ENCODE data around the gene NUDT16L1. TPM values are rescaled to one million over a fixed set of nuclear protein-coding genes. Genes with fewer than 3 reads are reported as not detected.

Gene NUDT16L1
- total RNA-seq, 2 experiments from 2014 or later = 22.3 to 25.6 TPM

DNA sequence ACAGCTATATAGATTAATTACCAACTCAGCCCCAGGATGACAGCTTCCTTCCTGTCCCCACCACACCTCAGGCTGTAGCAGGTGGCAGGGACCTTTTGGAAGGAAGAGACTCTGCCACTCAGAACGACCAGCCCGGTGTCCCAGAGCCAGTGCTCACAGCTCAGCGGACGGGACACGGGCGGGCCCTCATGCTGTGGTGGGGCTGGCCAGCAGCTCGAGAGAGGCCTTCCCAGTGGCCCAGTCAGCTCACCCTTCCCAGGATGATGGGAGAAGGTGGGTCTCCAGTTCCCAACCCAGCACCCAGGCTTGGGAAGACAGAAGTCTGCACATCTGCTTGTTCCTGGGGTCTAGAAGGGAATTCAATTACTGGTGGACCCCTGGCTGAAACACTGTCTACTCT lies 10.5 kb downstream of the NUDT16L1 start:
- CTCF ChIA-PET = interaction anchor here (1.3 kb wide), 1 partner anchor 22 kb away, joined by 4 read pairs; no protein-coding TSS in a partner anchor
- DNase-seq (no peak), ATAC-seq (no peak)
- H3K27ac Mint-ChIP-seq = no peak overlapping the region
- intact Hi-C loops (cut with micrococcal nuclease) = no loop called here
- no peak overlapping the region for H3K4me3 Mint-ChIP-seq
- TF ChIP-seq, protein P1, sequence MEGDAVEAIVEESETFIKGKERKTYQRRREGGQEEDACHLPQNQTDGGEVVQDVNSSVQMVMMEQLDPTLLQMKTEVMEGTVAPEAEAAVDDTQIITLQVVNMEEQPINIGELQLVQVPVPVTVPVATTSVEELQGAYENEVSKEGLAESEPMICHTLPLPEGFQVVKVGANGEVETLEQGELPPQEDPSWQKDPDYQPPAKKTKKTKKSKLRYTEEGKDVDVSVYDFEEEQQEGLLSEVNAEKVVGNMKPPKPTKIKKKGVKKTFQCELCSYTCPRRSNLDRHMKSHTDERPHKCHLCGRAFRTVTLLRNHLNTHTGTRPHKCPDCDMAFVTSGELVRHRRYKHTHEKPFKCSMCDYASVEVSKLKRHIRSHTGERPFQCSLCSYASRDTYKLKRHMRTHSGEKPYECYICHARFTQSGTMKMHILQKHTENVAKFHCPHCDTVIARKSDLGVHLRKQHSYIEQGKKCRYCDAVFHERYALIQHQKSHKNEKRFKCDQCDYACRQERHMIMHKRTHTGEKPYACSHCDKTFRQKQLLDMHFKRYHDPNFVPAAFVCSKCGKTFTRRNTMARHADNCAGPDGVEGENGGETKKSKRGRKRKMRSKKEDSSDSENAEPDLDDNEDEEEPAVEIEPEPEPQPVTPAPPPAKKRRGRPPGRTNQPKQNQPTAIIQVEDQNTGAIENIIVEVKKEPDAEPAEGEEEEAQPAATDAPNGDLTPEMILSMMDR (IDR thresholded peaks at IDR 0.05) = no peak
- H3K36me3 Mint-ChIP-seq (ENCODE audit: low read depth) = peaks cover 17% of the 10 kb centered on the region
- H3K4me1 Mint-ChIP-seq (ENCODE audit: low read depth) = peaks cover 13% of the 10 kb centered on the region
- H3K9me3 Mint-ChIP-seq = no peaks in the 10 kb centered on the region
- POLR2A ChIA-PET = interaction anchor here (1.0 kb wide), 1 partner anchor 10 kb away, joined by 3 read pairs; the partner anchor contains the start of gene NUDT16L1
- no peaks in the 10 kb centered on the region for H3K27me3 Mint-ChIP-seq

DNA sequence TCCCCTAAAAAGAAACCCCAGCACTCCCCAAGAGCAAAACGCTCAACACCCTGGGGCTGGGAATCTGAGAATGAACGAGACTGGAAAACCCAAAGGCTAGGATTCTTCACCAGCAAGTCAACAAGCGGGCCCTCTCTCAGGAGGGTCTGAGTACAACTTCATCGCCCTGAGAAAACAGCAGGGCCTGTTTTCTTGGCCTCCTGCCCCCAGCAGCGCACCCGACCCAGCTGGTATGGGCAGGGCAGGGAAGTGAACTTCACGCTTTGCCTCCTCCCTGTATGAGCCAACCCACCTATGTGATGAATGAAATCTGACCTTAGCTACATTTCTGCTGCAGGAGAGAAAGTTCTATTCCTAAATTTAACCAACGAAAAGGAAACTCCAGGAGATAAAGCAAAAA lies 11.1 kb downstream of the NUDT16L1 start:
- Mint-ChIP-seq H3K27me3 (no peaks in the 10 kb centered on the region), H3K4me1 (ENCODE audit: low read depth) (peaks cover 12% of the 10 kb centered on the region), H3K27ac (no peak overlapping the region), H3K36me3 (ENCODE audit: low read depth) (peaks cover 13% of the 10 kb centered on the region), H3K4me3 (no peak overlapping the region), H3K9me3 (no peaks in the 10 kb centered on the region)
- DNase-seq = no peak
- POLR2A ChIA-PET = no interaction called here
- intact Hi-C loops (cut with micrococcal nuclease) = no loop called here
- CTCF ChIA-PET = interaction anchor here (1.3 kb wide), 1 partner anchor 22 kb away, joined by 4 read pairs; no protein-coding TSS in a partner anchor
- no peak for ATAC-seq
- TF ChIP-seq, protein P1 (IDR thresholded peaks at IDR 0.05) = no peak

DNA sequence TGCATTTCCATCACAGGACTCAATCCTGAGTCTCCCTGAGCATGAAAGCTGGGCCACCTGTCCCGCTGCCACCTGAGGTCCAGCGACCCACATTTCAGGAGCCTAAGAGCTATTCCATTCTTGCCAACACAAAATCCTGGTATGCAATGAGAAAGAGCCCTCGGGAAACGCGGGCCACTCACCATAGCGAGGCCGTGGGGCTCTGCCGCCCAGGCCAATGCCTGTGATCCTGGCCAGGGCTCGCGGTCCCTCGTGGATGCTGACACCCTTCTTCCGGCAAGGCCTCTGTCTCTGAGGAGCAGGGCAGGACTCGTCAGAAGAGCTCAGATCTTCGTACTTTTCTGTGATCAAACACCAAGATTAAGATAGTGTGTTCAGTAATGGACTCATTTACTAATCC lies 11.6 kb downstream of the NUDT16L1 start:
- Mint-ChIP-seq H3K4me3 (no peak overlapping the region), H3K27me3 (no peaks in the 10 kb centered on the region), H3K36me3 (ENCODE audit: low read depth) (peaks cover 13% of the 10 kb centered on the region), H3K27ac (no peak overlapping the region), H3K4me1 (ENCODE audit: low read depth) (peaks cover 8% of the 10 kb centered on the region), H3K9me3 (no peaks in the 10 kb centered on the region)
- no peak for ATAC-seq
- no peak for DNase-seq
- intact Hi-C loops (cut with micrococcal nuclease) = no loop called here
- CTCF ChIA-PET = interaction anchor here (1.3 kb wide), 1 partner anchor 23 kb away, joined by 4 read pairs; no protein-coding TSS in a partner anchor
- TF ChIP-seq, protein P1 (IDR thresholded peaks at IDR 0.05) = no peak
- POLR2A ChIA-PET = interaction anchor here (1.1 kb wide), 1 partner anchor 30 kb away, joined by 3 read pairs; no protein-coding TSS in a partner anchor

DNA sequence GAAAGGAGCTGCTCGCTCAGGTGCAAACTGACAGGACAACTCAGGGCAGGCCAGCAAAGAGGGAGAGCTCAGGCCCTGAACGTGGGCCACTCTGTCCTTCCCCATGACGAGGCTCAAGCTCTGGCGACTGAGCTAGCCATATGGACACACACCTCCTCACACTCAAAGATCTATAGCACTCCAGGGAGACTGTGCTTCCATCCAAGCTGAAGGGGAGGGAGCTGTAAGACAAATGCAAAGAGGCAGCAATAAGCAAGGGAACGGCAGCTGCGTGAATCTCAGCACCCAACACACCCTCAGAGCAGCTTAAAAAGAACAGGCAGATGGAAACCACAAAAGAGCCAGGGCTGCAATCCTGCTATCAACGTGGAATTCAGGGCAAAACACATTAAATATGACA lies 13.5 kb downstream of the NUDT16L1 start:
- H3K9me3 Mint-ChIP-seq = no peaks in the 10 kb centered on the region
- ChIA-PET POLR2A (interaction anchor here (1.0 to 1.1 kb wide), 2 partner anchors 11 to 14 kb away, joined by 3 to 6 read pairs; partner anchors contain the start of gene NUDT16L1), CTCF (interaction anchor here (0.8 kb wide), 1 partner anchor 76 kb away, joined by 3 read pairs; no protein-coding TSS in a partner anchor)
- intact Hi-C loops (cut with micrococcal nuclease) = no loop called here
- H3K27ac Mint-ChIP-seq = no peak overlapping the region
- no peak for DNase-seq
- no peaks in the 10 kb centered on the region for H3K27me3 Mint-ChIP-seq
- H3K4me1 Mint-ChIP-seq (ENCODE audit: low read depth) = no peaks in the 10 kb centered on the region
- TF ChIP-seq, protein P1 (IDR thresholded peaks at IDR 0.05) = no peak
- peaks cover 16% of the 10 kb centered on the region for H3K36me3 Mint-ChIP-seq (ENCODE audit: low read depth)
- ATAC-seq = no peak
- H3K4me3 Mint-ChIP-seq = no peak overlapping the region

DNA sequence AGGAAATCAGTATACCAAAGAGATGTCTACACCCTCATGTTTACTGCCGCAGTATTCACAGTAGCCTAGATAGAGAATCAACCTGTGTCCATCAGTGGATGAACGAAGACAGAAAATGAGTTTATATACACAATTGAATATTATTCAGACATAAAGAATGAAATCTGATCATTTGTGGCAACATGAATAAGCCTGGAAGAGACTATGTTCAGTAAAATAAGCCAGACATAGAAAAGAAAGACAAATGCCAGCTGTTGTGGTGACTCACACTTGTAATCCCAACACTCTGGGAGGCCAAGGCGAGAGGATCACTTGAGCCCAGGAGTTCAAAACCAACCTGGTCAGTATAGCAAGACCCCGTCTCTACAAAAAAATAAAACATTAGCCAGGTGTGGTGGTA lies 16.1 kb downstream of the NUDT16L1 start:
- H3K4me1 Mint-ChIP-seq (ENCODE audit: low read depth) = no peaks in the 10 kb centered on the region
- H3K27ac Mint-ChIP-seq = no peak overlapping the region
- ChIA-PET POLR2A (interaction anchor here (1.7 kb wide), 1 partner anchor 8 kb away, joined by 5 read pairs; no protein-coding TSS in a partner anchor), CTCF (interaction anchor here (0.9 to 1.4 kb wide), 4 partner anchors 8 to 247 kb away, joined by 3 read pairs; no protein-coding TSS in a partner anchor)
- H3K36me3 Mint-ChIP-seq (ENCODE audit: low read depth) = peaks cover 18% of the 10 kb centered on the region
- no peaks in the 10 kb centered on the region for H3K9me3 Mint-ChIP-seq
- DNase-seq (no peak), ATAC-seq (no peak)
- no peaks in the 10 kb centered on the region for H3K27me3 Mint-ChIP-seq
- TF ChIP-seq, protein P1 (IDR thresholded peaks at IDR 0.05) = no peak
- intact Hi-C loops (cut with micrococcal nuclease) = no loop called here
- no peak overlapping the region for H3K4me3 Mint-ChIP-seq

Measured in activated CD8-positive, alpha-beta T cell treated with anti-CD3 and anti-CD28 coated beads for 36 hours (primary cell).